ENCODE data around the gene PRR36. TPM values are rescaled to one million over a fixed set of nuclear protein-coding genes. Genes with fewer than 3 reads are reported as not detected.

Gene PRR36
- total RNA-seq, 6 experiments from 2014 or later = 0.05 to 0.18 (median 0.09) TPM; not detected in 2

- TF ChIP-seq, protein P1, sequence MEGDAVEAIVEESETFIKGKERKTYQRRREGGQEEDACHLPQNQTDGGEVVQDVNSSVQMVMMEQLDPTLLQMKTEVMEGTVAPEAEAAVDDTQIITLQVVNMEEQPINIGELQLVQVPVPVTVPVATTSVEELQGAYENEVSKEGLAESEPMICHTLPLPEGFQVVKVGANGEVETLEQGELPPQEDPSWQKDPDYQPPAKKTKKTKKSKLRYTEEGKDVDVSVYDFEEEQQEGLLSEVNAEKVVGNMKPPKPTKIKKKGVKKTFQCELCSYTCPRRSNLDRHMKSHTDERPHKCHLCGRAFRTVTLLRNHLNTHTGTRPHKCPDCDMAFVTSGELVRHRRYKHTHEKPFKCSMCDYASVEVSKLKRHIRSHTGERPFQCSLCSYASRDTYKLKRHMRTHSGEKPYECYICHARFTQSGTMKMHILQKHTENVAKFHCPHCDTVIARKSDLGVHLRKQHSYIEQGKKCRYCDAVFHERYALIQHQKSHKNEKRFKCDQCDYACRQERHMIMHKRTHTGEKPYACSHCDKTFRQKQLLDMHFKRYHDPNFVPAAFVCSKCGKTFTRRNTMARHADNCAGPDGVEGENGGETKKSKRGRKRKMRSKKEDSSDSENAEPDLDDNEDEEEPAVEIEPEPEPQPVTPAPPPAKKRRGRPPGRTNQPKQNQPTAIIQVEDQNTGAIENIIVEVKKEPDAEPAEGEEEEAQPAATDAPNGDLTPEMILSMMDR (IDR thresholded peaks at IDR 0.05) = no peak
- H3K27me3 Mint-ChIP-seq (ENCODE audit: insufficient read depth) = peaks cover 7% of the 10 kb centered on the region
- no peak overlapping the region for H3K27ac Mint-ChIP-seq
- no peaks in the 10 kb centered on the region for H3K36me3 Mint-ChIP-seq (ENCODE audit: low read depth)
- H3K4me1 Mint-ChIP-seq (ENCODE audit: low read depth) = peaks cover 6% of the 10 kb centered on the region; the same call in 1 of the 2 replicates
- DNase-seq = no peak
- no peak overlapping the region for H3K4me3 Mint-ChIP-seq
- H3K9me3 Mint-ChIP-seq = no peaks in the 10 kb centered on the region
Observed at GRCh38 chr19:7856679-7857663, 17.2 kb downstream of the PRR36 start.

DNA sequence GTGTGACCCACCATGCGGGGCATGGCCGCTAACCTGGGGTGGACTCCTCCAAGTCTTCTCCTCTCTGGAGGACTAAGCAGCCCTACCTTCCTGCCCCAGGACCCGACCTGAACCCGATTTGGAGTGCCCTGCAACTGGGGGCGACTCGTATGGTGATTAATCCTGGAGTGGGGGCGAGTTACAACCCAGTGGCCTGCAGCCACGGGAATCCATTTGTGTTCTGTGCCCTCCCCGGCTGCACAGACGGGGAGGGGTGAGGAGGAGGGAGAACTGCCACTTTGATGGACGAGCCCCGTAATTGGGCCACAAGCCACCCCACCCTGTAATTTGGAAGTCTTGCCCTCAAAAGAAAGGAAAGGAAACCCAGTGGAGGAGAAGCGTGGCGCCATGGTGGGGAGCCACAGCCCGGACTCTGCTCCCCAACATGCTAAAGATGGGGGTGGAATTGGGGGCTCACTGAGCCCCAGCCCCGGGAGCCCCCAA is 18.0 kb downstream of the PRR36 start:
- TF ChIP-seq, protein P1 (IDR thresholded peaks at IDR 0.05) = no peak
- H3K9me3 Mint-ChIP-seq = no peaks in the 10 kb centered on the region
- DNase-seq = no peak
- no peak overlapping the region for H3K4me3 Mint-ChIP-seq
- peaks cover 6% of the 10 kb centered on the region; the same call in 1 of the 2 replicates for H3K4me1 Mint-ChIP-seq (ENCODE audit: low read depth)
- H3K27me3 Mint-ChIP-seq (ENCODE audit: insufficient read depth) = peaks cover 7% of the 10 kb centered on the region
- no peaks in the 10 kb centered on the region for H3K36me3 Mint-ChIP-seq (ENCODE audit: low read depth)
- H3K27ac Mint-ChIP-seq = no peak overlapping the region

GRCh38 chr19:7855426-7856108 is 18.6 kb downstream of the PRR36 start:
- Mint-ChIP-seq H3K27ac (no peak overlapping the region), H3K4me3 (no peak overlapping the region), H3K27me3 (ENCODE audit: insufficient read depth) (peaks cover 5% of the 10 kb centered on the region), H3K9me3 (no peaks in the 10 kb centered on the region), H3K4me1 (ENCODE audit: low read depth) (peaks cover 6% of the 10 kb centered on the region; the same call in 1 of the 2 replicates), H3K36me3 (ENCODE audit: low read depth) (no peaks in the 10 kb centered on the region)
- TF ChIP-seq, protein P1 (IDR thresholded peaks at IDR 0.05) = no peak
- no peak for DNase-seq

DNA sequence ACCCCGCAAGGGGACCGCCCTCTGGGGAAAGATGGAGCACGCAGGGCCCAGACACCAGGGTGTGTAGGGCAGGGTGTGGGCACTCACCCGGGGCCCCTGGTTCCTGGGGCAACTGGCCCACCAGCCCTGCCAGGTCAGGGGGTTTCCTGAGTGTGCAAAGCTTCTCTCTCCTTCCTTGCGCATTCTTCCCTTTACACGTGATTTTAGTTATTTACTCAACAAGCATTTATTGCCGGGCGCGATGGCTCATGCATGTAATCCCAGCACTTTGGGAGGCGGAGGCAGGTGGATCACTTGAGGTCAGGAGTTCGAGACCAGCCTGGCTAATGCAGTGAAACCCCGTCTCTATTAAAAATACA is 20.4 kb downstream of the PRR36 start:
- Mint-ChIP-seq H3K36me3 (ENCODE audit: low read depth) (no peaks in the 10 kb centered on the region), H3K27me3 (ENCODE audit: insufficient read depth) (peaks cover 5% of the 10 kb centered on the region), H3K9me3 (no peaks in the 10 kb centered on the region), H3K4me3 (no peak overlapping the region), H3K27ac (no peak overlapping the region), H3K4me1 (ENCODE audit: low read depth) (peaks cover 6% of the 10 kb centered on the region; the same call in 1 of the 2 replicates)
- TF ChIP-seq, protein P1 (IDR thresholded peaks at IDR 0.05) = no peak
- DNase-seq = no peak

GRCh38 chr19:7852851-7853769 is 21.1 kb downstream of the PRR36 start:
- no peak for DNase-seq
- TF ChIP-seq, protein P1 (IDR thresholded peaks at IDR 0.05) = peak; percentile 91
- Mint-ChIP-seq H3K27me3 (ENCODE audit: insufficient read depth) (peaks cover 3% of the 10 kb centered on the region), H3K4me3 (no peak overlapping the region), H3K27ac (no peak overlapping the region), H3K4me1 (ENCODE audit: low read depth) (peaks cover 6% of the 10 kb centered on the region; the same call in 1 of the 2 replicates), H3K9me3 (no peaks in the 10 kb centered on the region), H3K36me3 (ENCODE audit: low read depth) (no peaks in the 10 kb centered on the region)

Measured in HFFc6 (cell line).